ENCODE measurements around the gene KRT71.

The KRT71 gene

DNA sequence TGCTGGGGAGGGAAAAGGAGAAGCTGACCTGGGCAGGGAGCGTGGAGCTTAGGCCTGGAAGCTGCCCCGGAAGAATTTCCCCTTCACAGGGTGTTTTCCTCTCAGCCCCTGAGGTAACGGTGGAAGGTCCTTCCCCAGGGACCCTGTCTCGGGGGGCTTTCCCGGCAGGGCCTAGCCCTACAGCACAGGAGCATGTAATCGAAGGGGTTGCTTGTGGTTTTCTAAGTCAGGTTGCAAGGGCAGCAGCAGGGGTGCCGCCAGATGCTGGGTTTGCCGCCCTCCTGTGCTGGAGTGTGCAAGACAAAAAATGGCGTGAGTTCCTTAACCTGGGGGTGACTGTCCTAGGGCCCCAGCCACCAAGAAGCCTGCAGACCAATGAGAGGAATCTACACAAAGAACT is 22.3 kb upstream of the KRT71 start:
- DNase-seq (ENCODE audit: low spot score), result no peak

DNA sequence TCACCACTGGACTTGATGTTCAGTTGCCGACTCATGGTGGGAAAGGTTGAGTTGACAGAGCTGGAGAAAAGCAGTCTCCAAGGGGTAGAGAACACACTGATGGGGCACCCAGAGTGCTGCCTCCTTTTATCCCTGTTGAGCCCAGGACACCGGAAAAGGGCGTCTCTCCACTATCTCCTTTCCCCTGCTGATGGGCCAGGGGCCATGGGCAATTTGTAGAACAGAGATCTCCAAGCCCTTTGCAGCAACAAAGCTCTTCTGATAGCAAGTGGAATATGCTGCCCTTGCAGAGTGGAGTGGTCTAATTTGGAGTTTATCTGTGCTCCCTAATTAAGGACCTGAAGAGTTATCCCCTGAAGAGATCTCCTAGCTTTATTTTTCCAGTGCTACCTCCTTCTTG is 20.8 kb upstream of the KRT71 start, which contains the start of gene KRT74:
TSS of gene KRT74 (minus strand) at position 101 of the 400 bp plus-strand sequence. CDS start at position 35, 66 bp downstream.
- DNase-seq (ENCODE audit: low spot score), result no peak

DNA sequence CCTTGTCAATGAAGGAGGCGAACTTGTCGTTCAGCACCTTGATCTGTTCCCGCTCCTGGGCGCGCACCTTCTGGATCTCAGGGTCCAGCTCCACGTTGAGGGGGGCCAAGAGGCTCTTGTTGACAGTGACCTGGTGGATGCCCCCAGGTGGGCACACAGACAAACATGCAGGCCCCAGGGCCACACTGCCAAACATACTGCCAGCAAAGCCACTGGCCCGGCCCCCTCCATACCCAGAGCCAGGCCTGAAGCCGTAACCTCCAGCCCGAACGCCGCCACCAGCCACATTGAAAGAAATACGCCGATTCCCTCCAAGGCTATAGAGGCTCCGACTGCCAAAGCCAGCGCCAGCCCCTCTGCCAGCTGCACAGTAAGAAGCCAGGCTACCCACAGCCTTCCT is 20.4 kb upstream of the KRT71 start:
- DNase-seq (ENCODE audit: low spot score), result no peak

- DNase-seq (ENCODE audit: low spot score), result no peak
Observed at GRCh38 chr12:52570511-52570910, 17.6 kb upstream of the KRT71 start.

GRCh38 chr12:52568111-52568510 is 15.2 kb upstream of the KRT71 start:
- no peak for DNase-seq (ENCODE audit: low spot score)

- no peak for DNase-seq (ENCODE audit: low spot score)
Observed at GRCh38 chr12:52566847-52567291, 13.9 kb upstream of the KRT71 start.

GRCh38 chr12:52564582-52564981 is 11.6 kb upstream of the KRT71 start:
- DNase-seq (ENCODE audit: low spot score), result no peak

- DNase-seq (ENCODE audit: low spot score), result peak; percentile 23
Observed at GRCh38 chr12:52561880-52562449, 9.0 kb upstream of the KRT71 start.

DNA sequence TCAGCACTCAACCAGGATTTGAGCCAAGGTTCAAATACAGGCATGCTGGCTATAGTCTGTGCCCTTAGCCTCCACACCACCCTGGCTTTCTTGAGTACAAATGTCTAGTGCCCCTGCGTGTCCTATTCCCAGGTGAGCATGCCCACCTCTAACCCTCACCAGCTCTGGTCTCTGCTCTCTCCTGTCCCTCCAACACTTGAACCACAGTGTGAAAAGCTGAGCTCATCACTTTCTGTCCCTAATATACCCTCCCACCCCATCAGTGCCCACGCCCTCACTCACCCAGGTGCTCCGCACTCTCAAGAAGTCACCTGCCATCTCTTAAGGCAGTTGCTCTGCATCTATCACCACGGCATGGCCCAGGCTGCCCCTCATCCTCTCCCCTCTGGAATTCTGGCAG is 7.0 kb upstream of the KRT71 start:
- DNase-seq (ENCODE audit: low spot score), result no peak

DNA sequence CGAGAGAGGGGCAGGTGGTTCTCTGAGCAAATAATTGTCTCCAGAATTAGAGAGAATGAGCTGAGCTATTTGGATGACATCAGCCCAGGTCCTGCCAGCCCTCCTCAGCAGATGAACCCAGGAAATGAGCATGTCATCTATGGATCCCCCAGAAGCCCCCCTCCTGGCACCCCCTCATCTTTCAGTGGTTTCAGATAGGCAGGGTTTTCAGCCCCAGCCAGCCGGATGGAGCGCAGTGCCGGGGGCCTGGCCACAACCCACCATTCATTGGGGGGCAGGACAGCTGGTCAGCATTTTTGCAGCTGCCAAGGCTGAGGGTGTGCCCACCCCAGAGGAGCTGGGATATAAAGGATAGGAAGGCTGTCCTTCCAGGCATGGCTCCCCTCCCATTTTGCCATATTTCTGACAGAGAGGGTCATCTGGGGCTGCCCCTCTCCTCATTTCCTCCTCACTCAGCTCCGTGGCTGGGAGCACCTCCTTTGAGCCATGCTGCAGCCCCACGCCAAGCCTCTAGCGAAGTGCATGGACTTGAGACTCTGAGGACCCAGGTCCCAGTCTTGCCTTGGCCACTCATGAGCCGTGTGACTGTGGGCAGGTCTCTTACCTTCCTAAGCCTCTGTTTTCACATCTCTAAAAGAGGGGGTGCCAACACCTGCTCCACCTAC is 6.0 kb upstream of the KRT71 start:
- DNase-seq (ENCODE audit: low spot score), result no peak

- DNase-seq (ENCODE audit: low spot score), result no peak
Observed at GRCh38 chr12:52557476-52557875, 4.5 kb upstream of the KRT71 start.

- DNase-seq (ENCODE audit: low spot score), result no peak
Observed at GRCh38 chr12:52555577-52555976, 2.6 kb upstream of the KRT71 start.

DNA sequence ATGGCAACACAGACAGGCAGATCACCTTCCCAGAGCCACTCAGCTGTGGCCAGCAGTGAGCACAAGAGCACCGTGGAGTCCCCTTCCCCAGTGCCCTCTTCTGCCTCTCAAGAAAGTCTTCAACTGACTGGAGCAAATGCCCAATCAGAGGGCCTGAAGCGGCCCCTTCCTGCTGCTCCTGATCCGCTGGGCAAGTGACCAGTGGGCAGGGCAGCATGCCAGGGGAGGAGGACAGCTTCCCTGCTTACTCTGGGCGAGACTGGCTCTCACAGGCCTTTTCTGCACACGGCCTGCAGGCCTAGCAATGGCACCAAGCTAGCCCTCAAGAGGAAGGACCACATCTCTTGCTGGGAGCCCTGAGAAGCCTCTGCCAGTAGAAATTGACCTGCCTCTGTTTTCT is 890 bp downstream of the KRT71 start:
- DNase-seq (ENCODE audit: low spot score), result no peak

DNA sequence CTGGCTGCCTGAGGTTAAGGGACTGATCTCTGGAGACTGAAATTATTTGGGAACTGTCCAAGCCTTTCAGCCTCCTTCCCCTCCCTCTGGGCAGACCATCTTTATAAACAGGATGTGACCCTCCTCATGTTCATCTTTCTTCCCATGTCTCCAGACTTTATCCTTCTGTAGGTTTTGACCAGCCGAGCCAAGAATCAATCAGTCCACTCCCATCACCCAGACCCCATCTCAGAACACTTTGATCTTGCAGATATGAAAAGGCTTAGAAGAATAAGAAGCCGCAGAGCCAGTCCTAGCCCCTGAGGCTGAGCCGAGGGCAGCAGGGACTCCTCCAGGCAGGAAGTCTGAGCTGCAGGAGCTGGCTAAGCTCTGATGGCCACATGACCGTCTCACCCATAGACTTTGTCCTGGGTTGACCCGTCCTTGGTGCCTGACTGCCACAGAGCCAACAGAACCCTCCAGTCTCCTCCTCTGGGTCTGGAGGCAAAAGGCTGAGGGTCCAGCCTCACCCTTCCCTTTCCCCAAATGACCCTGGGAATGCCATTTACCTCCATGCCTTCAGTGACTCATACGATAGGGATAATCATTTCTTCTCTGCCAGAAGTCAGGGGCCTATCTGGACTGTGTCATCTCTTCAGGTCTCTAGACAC is 1.6 kb downstream of the KRT71 start:
- no peak for DNase-seq (ENCODE audit: low spot score)

- no peak for DNase-seq (ENCODE audit: low spot score)
Observed at GRCh38 chr12:52546126-52546525, 6.8 kb downstream of the KRT71 start.

- peak; percentile 55 for DNase-seq (ENCODE audit: low spot score)
Observed at GRCh38 chr12:52543985-52544883, 8.7 kb downstream of the KRT71 start.

DNA sequence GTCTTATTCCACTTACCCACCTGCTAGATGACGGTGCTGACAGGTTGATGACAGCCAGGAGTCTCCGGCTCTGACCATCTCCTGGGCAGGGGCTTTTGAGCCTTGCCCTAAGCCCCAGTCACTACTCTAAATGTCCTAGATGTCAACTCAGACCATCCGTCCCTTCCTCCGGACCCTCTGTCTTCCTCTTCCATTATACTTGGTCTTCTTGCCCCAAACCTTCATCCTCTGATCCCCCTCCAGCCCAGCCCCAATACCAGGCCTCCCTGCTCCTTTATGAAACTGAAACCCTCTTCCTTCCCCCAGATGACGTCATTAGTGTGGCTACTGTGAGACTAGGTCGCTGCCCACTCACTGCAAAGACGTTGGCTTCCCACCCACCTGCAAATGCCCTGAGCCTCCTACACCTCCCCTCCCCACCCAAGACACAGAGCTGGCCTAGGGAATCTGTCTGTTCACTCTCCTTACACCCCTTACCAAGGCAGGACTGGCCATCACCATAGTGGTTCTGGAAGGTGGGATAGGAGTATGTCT is 10.1 kb downstream of the KRT71 start:
- DNase-seq (ENCODE audit: low spot score), result no peak

- no peak for DNase-seq (ENCODE audit: low spot score)
Observed at GRCh38 chr12:52542157-52542556, 10.8 kb downstream of the KRT71 start.

GRCh38 chr12:52541709-52542108 is 11.2 kb downstream of the KRT71 start:
- no peak for DNase-seq (ENCODE audit: low spot score)

DNA sequence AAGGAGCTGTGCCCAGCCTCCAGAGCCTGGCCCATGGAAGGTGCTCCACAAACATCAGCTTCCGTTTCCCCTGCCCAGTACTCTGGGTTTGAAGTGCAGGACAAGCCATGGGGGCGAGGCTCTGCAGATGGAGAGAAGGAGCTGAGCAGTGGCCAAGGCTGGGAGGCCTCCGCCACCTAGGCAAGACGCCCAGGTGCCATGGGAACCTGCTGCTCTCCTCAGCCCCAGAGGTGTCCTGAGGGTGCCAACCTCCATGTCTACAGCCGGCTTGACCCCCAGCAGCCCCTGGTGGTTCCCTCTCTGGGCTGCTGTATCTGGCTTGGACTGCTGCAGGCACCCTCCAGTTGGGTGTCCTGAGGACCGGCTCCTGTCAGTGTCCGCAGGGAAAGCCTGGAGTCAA is 12.4 kb downstream of the KRT71 start:
- DNase-seq (ENCODE audit: low spot score), result no peak

DNA sequence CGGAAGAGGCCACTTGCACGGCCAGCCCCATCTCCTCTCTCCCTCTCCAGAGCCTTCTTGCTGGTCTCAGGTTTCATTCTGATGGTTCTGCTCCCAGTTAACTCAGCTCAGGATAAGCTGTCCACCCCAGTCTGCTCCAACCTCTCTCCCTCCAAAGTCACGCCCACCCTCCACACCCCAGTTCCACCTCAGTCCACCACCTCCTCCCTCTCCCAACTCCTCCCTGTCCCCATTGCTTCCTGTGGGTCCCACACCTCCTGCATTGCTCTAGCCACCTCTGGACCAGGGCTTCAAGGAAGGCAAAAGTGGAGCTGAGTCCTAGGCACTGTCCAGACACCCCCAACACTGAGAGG is 13.1 kb downstream of the KRT71 start:
- no peak for DNase-seq (ENCODE audit: low spot score)

- peak; percentile 24 for DNase-seq (ENCODE audit: low spot score)
Observed at GRCh38 chr12:52539083-52539820, 13.7 kb downstream of the KRT71 start.
